Measurements from ENCODE around the gene CORO2B. TPM values are rescaled to one million over a fixed set of nuclear protein-coding genes. Genes with fewer than 3 reads are reported as not detected.
A peak's percentile ranks its signal among the peaks of the same experiment; 100 is the strongest.

Gene CORO2B
- total RNA-seq, 6 donors from 2014 or later, result 0.79 to 9.0 (median 2.0) TPM

- no peak overlapping the region for H3K4me3 ChIP-seq
- TF ChIP-seq EP300 (IDR thresholded peaks at IDR 0.05), result no peak
- no peak for TF ChIP-seq POLR2AphosphoS5 (IDR thresholded peaks at IDR 0.05)
- TF ChIP-seq POLR2A (IDR thresholded peaks at IDR 0.05), result no peak
- no peak for TF ChIP-seq CTCF (IDR thresholded peaks at IDR 0.05)
- no peaks in the 10 kb centered on the region for H3K9me3 ChIP-seq
- H3K27ac ChIP-seq, result peak overlapping the region in 1 of 4 donors; percentile 33
- 88 to 92% methylated on average over 6 of the region's 6 CpGs for WGBS, 2 donors
- H3K27me3 ChIP-seq, result no peaks in the 10 kb centered on the region
- no peaks in the 10 kb centered on the region for H3K36me3 ChIP-seq
- DNase-seq, result no peak
- peaks cover 26 to 51% (median 38%) of the 10 kb centered on the region in 4 donors for H3K4me1 ChIP-seq
- ATAC-seq (ENCODE audit: low FRiP score in 2 of 2), result no peak
These were observed 20.4 kb downstream of the CORO2B start for GRCh38 chr15:68599153-68599545.

- no peak overlapping the region for H3K4me3 ChIP-seq
- no peaks in the 10 kb centered on the region for H3K27me3 ChIP-seq
- H3K4me1 ChIP-seq, result peaks cover 26 to 47% (median 34%) of the 10 kb centered on the region in 4 donors
- 49 to 54% methylated on average over 7 of the region's 7 CpGs for WGBS, 2 donors
- no peaks in the 10 kb centered on the region for H3K9me3 ChIP-seq
- TF ChIP-seq EP300 (IDR thresholded peaks at IDR 0.05), result no peak
- TF ChIP-seq POLR2AphosphoS5 (IDR thresholded peaks at IDR 0.05), result peak; percentile 21 to 34
- DNase-seq (no peak), ATAC-seq (ENCODE audit: low FRiP score in 2 of 2) (peak in 1 of 2 donors; percentile 16)
- peak overlapping the region in 1 of 4 donors; percentile 33 for H3K27ac ChIP-seq
- H3K36me3 ChIP-seq, result no peaks in the 10 kb centered on the region
These were observed 20.8 kb downstream of the CORO2B start for GRCh38 chr15:68599560-68600071.

- no peak for TF ChIP-seq CTCF (IDR thresholded peaks at IDR 0.05)
- TF ChIP-seq POLR2A (IDR thresholded peaks at IDR 0.05), result no peak
- no peak for TF ChIP-seq EP300 (IDR thresholded peaks at IDR 0.05)
- no peak for TF ChIP-seq POLR2AphosphoS5 (IDR thresholded peaks at IDR 0.05)
These were observed 22.7 kb downstream of the CORO2B start for GRCh38 chr15:68601206-68602197.

GRCh38 chr15:68602459-68603215 lies 23.8 kb downstream of the CORO2B start:
- 72 to 74% methylated on average over 11 of the region's 11 CpGs for WGBS, 2 donors
- Histone ChIP-seq H3K27ac (peak overlapping the region in 1 of 4 donors; percentile 71), H3K9me3 (no peaks in the 10 kb centered on the region), H3K36me3 (no peaks in the 10 kb centered on the region), H3K27me3 (no peaks in the 10 kb centered on the region), H3K4me3 (no peak overlapping the region), H3K4me1 (peaks cover 19 to 36% (median 31%) of the 10 kb centered on the region in 4 donors)
- DNase-seq (no peak), ATAC-seq (ENCODE audit: low FRiP score in 2 of 2) (no peak)
- TF ChIP-seq POLR2AphosphoS5 (IDR thresholded peaks at IDR 0.05) (no peak), CTCF (IDR thresholded peaks at IDR 0.05) (no peak), POLR2A (IDR thresholded peaks at IDR 0.05) (no peak), EP300 (IDR thresholded peaks at IDR 0.05) (no peak)

More at GRCh38 chr15:68601206-68602197, 22.7 kb downstream of the CORO2B start:
- H3K4me3 ChIP-seq, result no peak overlapping the region
- DNase-seq, result peak in 1 of 2 donors; percentile 50
- no peaks in the 10 kb centered on the region for H3K9me3 ChIP-seq
- ATAC-seq (ENCODE audit: low FRiP score in 2 of 2), result no peak
- peak overlapping the region; percentile 9 to 71 (median 32) for H3K27ac ChIP-seq
- H3K4me1 ChIP-seq, result peaks cover 19 to 36% (median 31%) of the 10 kb centered on the region in 4 donors
- 87 to 88% methylated on average over 23 of the region's 23 CpGs for WGBS, 2 donors
- H3K36me3 ChIP-seq, result no peaks in the 10 kb centered on the region
- no peaks in the 10 kb centered on the region for H3K27me3 ChIP-seq

GRCh38 chr15:68603216-68603595 lies 24.4 kb downstream of the CORO2B start:
- Histone ChIP-seq H3K27ac (no peak overlapping the region), H3K4me1 (peaks cover 19 to 41% (median 34%) of the 10 kb centered on the region in 4 donors), H3K27me3 (no peaks in the 10 kb centered on the region), H3K9me3 (no peaks in the 10 kb centered on the region), H3K36me3 (no peaks in the 10 kb centered on the region), H3K4me3 (no peak overlapping the region)
- WGBS, 2 donors, result 93 to 95% methylated on average over 5 of the region's 5 CpGs
- DNase-seq (no peak), ATAC-seq (ENCODE audit: low FRiP score in 2 of 2) (no peak)
- TF ChIP-seq EP300 (IDR thresholded peaks at IDR 0.05) (no peak), POLR2AphosphoS5 (IDR thresholded peaks at IDR 0.05) (no peak), CTCF (IDR thresholded peaks at IDR 0.05) (no peak), POLR2A (IDR thresholded peaks at IDR 0.05) (no peak)
